HCT116 (cell line): ENCODE measurements around the gene EP400.

Experiments
- CTCF ChIP-seq, 3 experiments: fragments of 200-600 bp in 1 of 3; sonication (generic) in 1 of 3; IDR thresholded peaks in 2 of 3; conservative IDR thresholded peaks in 1 of 3; 2 replicates each; pipeline ENCODE4 v1.5.1; 2012 to 2017; ENCODE audit warnings: low read depth in 2 of 3, low read length in 2 of 3, antibody characterized with exemption in 1 of 3, borderline replicate concordance in 1 of 3, control low read depth in 1 of 3, mild to moderate bottlenecking in 1 of 3, mixed read lengths in 1 of 3, mixed run types in 1 of 3, moderate library complexity in 1 of 3; ENCODE audit not compliant: insufficient read depth in 1 of 3
- POLR2A ChIP-seq: IDR thresholded peaks from 2 replicates; pipeline ENCODE4 v1.7.0; 2011; ENCODE audit warnings: borderline replicate concordance; ENCODE audit not compliant: insufficient read depth, insufficient read length; ENCODE audit errors: extremely low read depth
- YY1 ChIP-seq: IDR thresholded peaks from 2 replicates; pipeline ENCODE4 v1.6.1; 2011; ENCODE audit warnings: low read length, low read depth, moderate library complexity, mild to moderate bottlenecking; ENCODE audit not compliant: insufficient replicate concordance; ENCODE audit errors: extremely low read depth

DNA sequence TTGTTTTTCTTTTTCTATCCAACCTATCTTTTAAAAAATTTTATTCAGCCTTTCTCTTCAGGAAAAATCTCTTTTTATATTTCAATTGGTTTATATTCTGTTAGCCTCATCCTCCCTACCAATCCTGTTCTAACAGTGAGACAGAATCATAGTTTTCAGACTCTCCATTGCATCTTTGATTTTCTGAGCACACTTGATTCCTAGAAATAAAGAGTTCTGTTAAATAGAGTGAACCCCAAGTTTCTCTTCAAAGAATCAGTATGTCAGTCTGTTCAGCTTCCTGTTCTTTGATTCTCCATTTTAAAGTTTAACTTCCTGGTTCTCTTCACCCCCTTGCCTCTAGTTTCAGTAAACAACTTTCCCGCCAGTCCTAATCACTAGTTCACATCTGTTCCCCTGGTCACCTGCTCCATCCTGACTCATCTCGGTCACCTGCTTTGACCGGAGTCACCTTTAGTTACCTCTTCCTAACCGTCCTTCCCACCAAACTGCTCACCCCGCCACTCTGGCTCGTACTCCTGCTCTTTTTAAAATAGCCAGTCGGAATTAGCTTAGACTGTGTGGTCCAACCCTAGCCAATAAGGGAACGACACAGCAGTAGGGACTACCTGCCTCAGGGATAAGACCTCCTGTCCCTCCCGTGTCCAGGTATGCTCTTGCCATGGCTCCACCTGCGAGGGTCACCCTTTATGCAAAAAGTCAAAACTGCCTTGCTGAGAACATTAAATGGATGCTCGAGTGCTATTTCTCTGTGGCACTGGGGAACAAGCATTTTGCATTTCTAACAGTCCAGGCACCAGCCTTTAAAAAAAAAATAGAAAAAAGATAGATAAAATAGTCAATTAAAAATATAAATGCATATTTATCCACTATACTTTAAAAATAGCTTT is 146.0 kb downstream of the EP400 start:
- TF ChIP-seq YY1 (no peak), CTCF (IDR thresholded peaks at IDR 0.05 in 2 of 3, conservative IDR thresholded peaks at IDR 0.05 in 1 of 3; ENCODE audit: borderline replicate concordance in 1 of 3, insufficient read depth in 1 of 3, low read depth in 2 of 3, low read length in 2 of 3) (no peak), POLR2A (no peak)
